Bronchial epithelial cell (primary cell): ENCODE measurements around the gene MYH4. TPM values are rescaled to one million over a fixed set of nuclear protein-coding genes. Genes with fewer than 3 reads are reported as not detected.

Source experiments
- DNase-seq: peaks from one replicate; pipeline ENCODE4 v3.0.0-alpha.2; 2010; ENCODE audit warnings: low read depth
- FAIRE-seq: peaks from 2 replicates; lab custom pipeline; 2011; peaks lifted over from hg19 to GRCh38; lab: Jason Lieb, UNC
- H3K27me3 ChIP-seq: 2 replicates; pipeline ENCODE4 v1.5.1; 2011; ENCODE audit warnings: low read length; ENCODE audit not compliant: control insufficient read depth, insufficient read depth
- H3K36me3 ChIP-seq: 2 replicates; pipeline ENCODE4 v1.5.1; 2011; ENCODE audit warnings: low read length; ENCODE audit not compliant: control insufficient read depth, insufficient read depth
- H3K4me3 ChIP-seq: 2 replicates; pipeline ENCODE4 v1.5.1; 2011; ENCODE audit warnings: mild to moderate bottlenecking, low read depth, low read length, control low read depth
- total RNA-seq: library from RNA; depleted of rRNA; stranded (reverse); fragments of >200 nt; gene quantifications from 2 replicates; pipeline ENCODE4 v1.2.1, GENCODE V29; 2014
- TF ChIP-seq, protein P1 (sequence below): IDR thresholded peaks from 2 replicates; pipeline ENCODE4 v1.5.1; 2011; ENCODE audit warnings: mild to moderate bottlenecking, moderate library complexity, low read length, control low read depth, inconsistent platforms; ENCODE audit not compliant: insufficient read depth, severe bottlenecking

MYH4 gene
- total RNA-seq, 1 donor from 2014 or later: not detected

- no peak within 1 kb of the TSS for H3K4me3 ChIP-seq
- TF ChIP-seq, protein P1, sequence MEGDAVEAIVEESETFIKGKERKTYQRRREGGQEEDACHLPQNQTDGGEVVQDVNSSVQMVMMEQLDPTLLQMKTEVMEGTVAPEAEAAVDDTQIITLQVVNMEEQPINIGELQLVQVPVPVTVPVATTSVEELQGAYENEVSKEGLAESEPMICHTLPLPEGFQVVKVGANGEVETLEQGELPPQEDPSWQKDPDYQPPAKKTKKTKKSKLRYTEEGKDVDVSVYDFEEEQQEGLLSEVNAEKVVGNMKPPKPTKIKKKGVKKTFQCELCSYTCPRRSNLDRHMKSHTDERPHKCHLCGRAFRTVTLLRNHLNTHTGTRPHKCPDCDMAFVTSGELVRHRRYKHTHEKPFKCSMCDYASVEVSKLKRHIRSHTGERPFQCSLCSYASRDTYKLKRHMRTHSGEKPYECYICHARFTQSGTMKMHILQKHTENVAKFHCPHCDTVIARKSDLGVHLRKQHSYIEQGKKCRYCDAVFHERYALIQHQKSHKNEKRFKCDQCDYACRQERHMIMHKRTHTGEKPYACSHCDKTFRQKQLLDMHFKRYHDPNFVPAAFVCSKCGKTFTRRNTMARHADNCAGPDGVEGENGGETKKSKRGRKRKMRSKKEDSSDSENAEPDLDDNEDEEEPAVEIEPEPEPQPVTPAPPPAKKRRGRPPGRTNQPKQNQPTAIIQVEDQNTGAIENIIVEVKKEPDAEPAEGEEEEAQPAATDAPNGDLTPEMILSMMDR: no peak
- DNase-seq: no peak
- H3K36me3 ChIP-seq: no peaks in the 10 kb centered on the region
- H3K27me3 ChIP-seq: no peaks in the 10 kb centered on the region
- FAIRE-seq: no peak
Observed at GRCh38 chr17:10421900-10422542, 47.3 kb downstream of the MYH4 start, which contains the start of gene MYH8. Gene MYH8 (minus strand): TSS chr17:10421950. CDS start chr17:10420227, 1,723 bp downstream.

DNA sequence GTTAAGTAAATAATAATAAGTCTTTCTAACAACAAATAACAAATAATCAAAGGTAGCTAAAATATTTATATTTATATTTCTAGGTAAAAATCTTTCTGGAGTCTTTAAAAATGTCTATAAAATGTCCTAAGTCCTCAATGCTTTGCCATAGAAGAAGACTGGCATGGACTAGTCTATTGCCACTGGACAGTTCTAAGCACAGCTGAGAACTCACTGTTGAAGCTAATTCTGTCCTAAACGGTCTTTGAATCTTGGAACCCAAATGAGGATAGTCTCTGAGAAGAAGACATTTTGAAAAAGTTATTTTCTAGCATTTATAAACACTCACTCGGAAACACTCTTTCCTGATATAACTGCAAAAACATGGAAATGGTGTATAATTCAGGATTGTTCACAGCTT is 48.1 kb downstream of the MYH4 start:
- DNase-seq (no peak), FAIRE-seq (no peak)
- TF ChIP-seq, protein P1: no peak
- Histone ChIP-seq H3K36me3 (no peaks in the 10 kb centered on the region), H3K27me3 (no peaks in the 10 kb centered on the region), H3K4me3 (no peak overlapping the region)

DNA sequence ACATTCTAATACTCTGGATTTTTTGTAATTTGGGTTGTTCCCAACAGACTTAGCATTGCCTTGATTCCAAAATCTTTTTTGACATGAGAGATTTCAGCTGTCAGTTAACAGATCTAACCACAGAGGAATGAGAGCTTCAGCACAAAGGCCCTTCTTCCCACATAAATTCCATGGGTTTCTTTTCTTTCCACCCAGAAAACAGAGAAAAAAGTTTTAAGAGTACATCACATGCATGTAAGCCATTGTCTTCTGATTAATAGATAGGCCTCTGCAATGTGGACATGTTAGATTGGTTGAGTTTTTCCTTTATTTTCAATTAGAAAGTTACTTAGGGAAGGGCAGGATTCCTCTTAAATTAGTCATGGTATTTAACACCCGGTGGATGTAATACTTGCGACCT is 48.5 kb downstream of the MYH4 start:
- H3K36me3 ChIP-seq: no peaks in the 10 kb centered on the region
- FAIRE-seq: no peak
- H3K27me3 ChIP-seq: no peaks in the 10 kb centered on the region
- TF ChIP-seq, protein P1: no peak
- no peak for DNase-seq
- no peak overlapping the region for H3K4me3 ChIP-seq

- Histone ChIP-seq H3K27me3 (no peaks in the 10 kb centered on the region), H3K36me3 (no peaks in the 10 kb centered on the region), H3K4me3 (no peak overlapping the region)
- no peak for DNase-seq
- no peak for FAIRE-seq
- TF ChIP-seq, protein P1: no peak
Observed at GRCh38 chr17:10417431-10417830, 51.9 kb downstream of the MYH4 start.

DNA sequence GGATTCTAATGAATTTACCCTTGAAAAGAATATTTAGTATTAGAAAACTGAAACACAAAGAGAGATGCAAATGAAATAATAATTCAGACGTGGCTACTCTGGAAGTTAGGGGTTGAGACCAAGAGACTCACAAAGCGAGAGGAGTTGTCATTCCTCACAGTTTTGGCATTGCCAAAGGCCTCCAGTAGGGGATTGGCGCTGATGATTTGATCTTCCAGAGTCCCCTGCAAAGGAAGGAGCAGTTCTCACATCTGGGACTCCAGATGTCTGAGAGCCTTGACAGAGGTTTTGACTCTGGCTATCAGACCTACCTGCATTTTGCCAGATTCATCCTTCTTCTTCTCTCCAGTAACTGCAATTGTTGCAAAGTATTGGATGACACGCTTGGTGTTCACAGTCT is 54.2 kb downstream of the MYH4 start:
- FAIRE-seq (no peak), DNase-seq (no peak)
- H3K4me3 ChIP-seq: no peak overlapping the region

More for the DNA sequence above, 54.2 kb downstream of the MYH4 start:
- Histone ChIP-seq H3K27me3 (no peaks in the 10 kb centered on the region), H3K36me3 (no peaks in the 10 kb centered on the region)
- TF ChIP-seq, protein P1: no peak
